Kidney (tissue), 14 donors: ENCODE measurements around the gene RAPGEF4. TPM values are rescaled to one million over a fixed set of nuclear protein-coding genes. Genes with fewer than 3 reads are reported as not detected.

Experiments used
- DNase-seq, 5 donors: peaks; one replicate each; pipeline ENCODE4 v3.0.0-alpha.2; 2013 to 2020
- FAIRE-seq: peaks from 2 replicates; lab custom pipeline; 2012; peaks lifted over from hg19 to GRCh38; lab: Jason Lieb, UNC
- H3K27ac ChIP-seq, 2 donors: one replicate each; pipeline ENCODE4 v1.7.0; 2013; ENCODE audit warnings: low read depth in 2 of 2, low read length in 2 of 2, inconsistent platforms in 1 of 2
- H3K27me3 ChIP-seq: one replicate; pipeline ENCODE4 v1.7.1; 2013; ENCODE audit warnings: low read length, inconsistent platforms; ENCODE audit not compliant: control insufficient read depth, insufficient read depth
- H3K36me3 ChIP-seq, 3 donors: one replicate each; pipeline versions ENCODE4 v1.7.0 to v1.7.1; 2013; ENCODE audit warnings: low read length in 3 of 3, control low read depth in 1 of 3, inconsistent platforms in 1 of 3; ENCODE audit not compliant: insufficient read depth in 3 of 3, control insufficient read depth in 2 of 3
- H3K4me1 ChIP-seq, 3 donors: one replicate each; pipeline versions ENCODE4 v1.7.0 to v1.7.1; 2013; ENCODE audit warnings: low read length in 3 of 3, inconsistent platforms in 1 of 3, low read depth in 1 of 3; ENCODE audit not compliant: control insufficient read depth in 2 of 3, insufficient read depth in 2 of 3
- H3K4me3 ChIP-seq, 3 donors: one replicate each; pipeline versions ENCODE4 v1.7.0 to v1.8.1; 2013; ENCODE audit warnings: low read length in 3 of 3, control low read depth in 1 of 3, inconsistent platforms in 1 of 3
- H3K9ac ChIP-seq, 3 donors: one replicate each; pipeline versions ENCODE4 v1.7.0 to v1.7.1; 2013; ENCODE audit warnings: low read length in 3 of 3, control low read depth in 1 of 3, inconsistent platforms in 1 of 3
- H3K9me3 ChIP-seq, 3 donors: one replicate each; pipeline versions ENCODE4 v1.7.0 to v1.7.1; 2013; ENCODE audit warnings: low read length in 3 of 3, control low read depth in 1 of 3, inconsistent platforms in 1 of 3; ENCODE audit not compliant: control insufficient read depth in 2 of 3, insufficient read depth in 1 of 3
- intact Hi-C: fragments of 100-400 bp; cut with DNase I; formaldehyde crosslinking; loops from one replicate; pipeline ENCODE4 v1.11.1; 2022
- polyA plus RNA-seq: library from polyadenylated mRNA; stranded (reverse); fragments of 350-450 nt; fragmentation: Illumina TruSeq; extraction: RNeasy Lipid Tissue Mini Kit (QIAGEN cat#74804); gene quantifications from one replicate; pipeline ENCODE4 v1.2.3, GENCODE V29; 2014; ENCODE audit warnings: low read depth, low replicate concordance; ENCODE audit not compliant: insufficient read depth
- total RNA-seq: library from RNA; stranded (reverse); fragmentation: NEBNext Ultra II Directional; extraction: Animal tissue kit (Norgen Biotek cat#: 25700); gene quantifications from one replicate; pipeline ENCODE4 v1.2.1, GENCODE V29; 2021
- TF ChIP-seq, protein P1 (sequence below): IDR thresholded peaks from 3 replicates; pipeline ENCODE4 v1.5.1; 2012; ENCODE audit warnings: mild to moderate bottlenecking, moderate library complexity, borderline replicate concordance; ENCODE audit not compliant: insufficient read depth; ENCODE audit errors: extremely low read depth
- donor health status: control.
- donor health status: control.
- donor health status: control.
- donor health status: control.
- donor health status: control.
- donor health status: DM: yes; HTN: yes; CAD: no.
- donor health status: Normal renal cell carcinoma (clear cell type).

The RAPGEF4 gene
- total and polyA plus RNA-seq, 2 donors from 2014 or later: 3.8 to 13.6 TPM

DNA sequence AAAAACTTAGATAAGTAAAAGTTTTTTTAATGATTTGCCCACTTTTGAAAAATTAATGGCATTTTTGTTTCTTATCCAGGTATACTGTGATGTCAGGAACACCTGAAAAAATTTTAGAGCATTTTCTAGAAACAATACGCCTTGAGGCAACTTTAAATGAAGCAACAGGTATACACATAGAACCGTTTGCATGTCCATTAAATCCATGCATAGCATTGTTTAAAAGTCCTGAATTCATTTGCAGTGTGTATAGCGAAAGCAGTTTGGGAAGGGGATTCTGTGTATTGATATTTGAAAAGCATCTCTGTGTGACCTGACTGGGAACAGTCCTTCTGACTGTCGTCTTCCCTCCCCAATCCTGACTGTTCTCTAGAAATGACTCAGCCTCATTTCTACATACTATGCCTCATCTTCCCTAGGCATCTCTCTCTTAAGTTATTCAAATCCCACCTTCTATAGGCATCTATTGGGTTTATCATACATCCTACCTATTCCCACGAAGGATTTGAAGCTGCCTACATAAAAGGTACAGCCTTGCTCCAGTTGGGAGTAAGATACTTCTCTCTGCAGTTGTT lies 260.8 kb downstream of the RAPGEF4 start:
- intact Hi-C loops: no loop called here
- H3K4me1 ChIP-seq: no peaks in the 10 kb centered on the region
- FAIRE-seq (no peak), DNase-seq (no peak)
- no peak overlapping the region for H3K9ac ChIP-seq
- H3K4me3 ChIP-seq: no peak overlapping the region
- H3K36me3 ChIP-seq: no peaks in the 10 kb centered on the region
- no peaks in the 10 kb centered on the region for H3K27me3 ChIP-seq
- TF ChIP-seq, protein P1, sequence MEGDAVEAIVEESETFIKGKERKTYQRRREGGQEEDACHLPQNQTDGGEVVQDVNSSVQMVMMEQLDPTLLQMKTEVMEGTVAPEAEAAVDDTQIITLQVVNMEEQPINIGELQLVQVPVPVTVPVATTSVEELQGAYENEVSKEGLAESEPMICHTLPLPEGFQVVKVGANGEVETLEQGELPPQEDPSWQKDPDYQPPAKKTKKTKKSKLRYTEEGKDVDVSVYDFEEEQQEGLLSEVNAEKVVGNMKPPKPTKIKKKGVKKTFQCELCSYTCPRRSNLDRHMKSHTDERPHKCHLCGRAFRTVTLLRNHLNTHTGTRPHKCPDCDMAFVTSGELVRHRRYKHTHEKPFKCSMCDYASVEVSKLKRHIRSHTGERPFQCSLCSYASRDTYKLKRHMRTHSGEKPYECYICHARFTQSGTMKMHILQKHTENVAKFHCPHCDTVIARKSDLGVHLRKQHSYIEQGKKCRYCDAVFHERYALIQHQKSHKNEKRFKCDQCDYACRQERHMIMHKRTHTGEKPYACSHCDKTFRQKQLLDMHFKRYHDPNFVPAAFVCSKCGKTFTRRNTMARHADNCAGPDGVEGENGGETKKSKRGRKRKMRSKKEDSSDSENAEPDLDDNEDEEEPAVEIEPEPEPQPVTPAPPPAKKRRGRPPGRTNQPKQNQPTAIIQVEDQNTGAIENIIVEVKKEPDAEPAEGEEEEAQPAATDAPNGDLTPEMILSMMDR: no peak
- H3K27ac ChIP-seq: no peak overlapping the region
- no peaks in the 10 kb centered on the region for H3K9me3 ChIP-seq

DNA sequence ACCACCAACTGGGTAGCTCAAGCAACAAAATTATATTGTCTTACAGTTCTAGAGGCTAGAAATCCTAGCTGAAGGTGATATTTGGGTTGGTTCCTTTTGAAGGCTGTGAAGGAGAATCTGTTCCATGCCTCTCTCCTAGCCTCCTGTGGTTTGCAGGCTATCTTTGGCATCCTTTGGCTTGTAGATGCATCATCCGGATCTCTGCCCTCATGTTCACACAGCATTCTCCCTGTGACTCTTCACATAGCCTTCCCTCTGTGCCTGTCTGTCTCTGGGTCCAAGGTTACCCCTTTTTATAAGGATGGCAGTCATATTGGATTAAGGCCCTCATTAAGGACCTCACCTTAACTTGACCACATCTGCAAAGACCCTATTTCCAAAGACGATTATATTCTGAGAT lies 261.4 kb downstream of the RAPGEF4 start:
- no peak overlapping the region for H3K9ac ChIP-seq
- no peak overlapping the region for H3K4me3 ChIP-seq
- TF ChIP-seq, protein P1: no peak
- no peaks in the 10 kb centered on the region for H3K9me3 ChIP-seq
- FAIRE-seq (no peak), DNase-seq (no peak)
- no peak overlapping the region for H3K27ac ChIP-seq
- intact Hi-C loops: no loop called here
- H3K4me1 ChIP-seq: no peaks in the 10 kb centered on the region
- no peaks in the 10 kb centered on the region for H3K27me3 ChIP-seq
- H3K36me3 ChIP-seq: no peaks in the 10 kb centered on the region

DNA sequence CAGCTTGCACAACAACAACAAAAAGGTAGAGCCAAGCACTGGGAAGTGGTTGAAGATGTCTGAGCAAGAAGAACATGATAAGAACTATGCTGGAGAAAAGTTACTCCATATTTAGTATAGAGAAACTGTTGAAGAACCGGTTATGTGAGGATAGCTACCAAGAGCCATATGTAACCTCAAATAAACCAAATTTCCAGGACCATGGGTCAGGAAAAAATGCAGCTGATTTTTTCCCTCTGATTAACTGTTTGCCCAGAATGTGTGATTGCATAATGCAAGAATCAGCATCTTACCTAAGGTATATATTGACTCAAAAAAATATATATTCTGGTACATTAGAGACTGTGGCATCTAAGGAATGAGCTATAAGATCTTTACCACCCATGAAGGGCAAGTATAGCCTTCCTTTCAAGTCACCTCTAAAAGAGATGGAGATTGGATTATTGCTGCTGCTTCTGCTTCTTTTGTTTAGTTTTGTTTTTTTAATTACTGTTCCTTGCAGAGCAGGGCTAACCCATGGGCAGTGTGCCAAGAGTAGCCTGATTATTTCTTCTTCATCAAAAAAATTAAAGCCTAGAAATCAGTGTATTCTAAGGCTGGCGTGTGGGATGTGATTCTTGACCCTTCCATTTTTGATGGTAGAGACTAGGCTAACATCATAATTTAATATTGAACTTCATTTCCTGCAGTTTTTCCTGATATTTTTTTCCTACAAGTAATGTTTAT lies 263.1 kb downstream of the RAPGEF4 start:
- H3K9ac ChIP-seq: no peak overlapping the region
- intact Hi-C loops: no loop called here
- TF ChIP-seq, protein P1: no peak
- H3K9me3 ChIP-seq: no peaks in the 10 kb centered on the region
- FAIRE-seq: no peak
- no peak for DNase-seq
- no peaks in the 10 kb centered on the region for H3K4me1 ChIP-seq
- H3K4me3 ChIP-seq: no peak overlapping the region
- no peaks in the 10 kb centered on the region for H3K27me3 ChIP-seq
- no peak overlapping the region for H3K27ac ChIP-seq
- no peaks in the 10 kb centered on the region for H3K36me3 ChIP-seq
